ENCODE data around the gene RGS5. TPM values are rescaled to one million over a fixed set of nuclear protein-coding genes. Genes with fewer than 3 reads are reported as not detected.
A peak's percentile ranks its signal among the peaks of the same experiment; 100 is the strongest.
"Not testable (repeated sequence)": the region's sequence is repeated elsewhere in the genome, so short reads cannot be mapped to it uniquely, and the experiment has no call there.

The RGS5 gene
- total and polyA plus RNA-seq, 2 donors (not counting 3 experiments of a cell fraction or from before 2014, with no cell fraction given), result 287 to 770 TPM

- no peak overlapping the region for H3K9ac ChIP-seq (replicated peaks; ENCODE audit: extremely low read depth, insufficient read depth, low read length)
Observed at GRCh38 chr1:163231385-163231784, 28.7 kb upstream of the RGS5 start.

DNA sequence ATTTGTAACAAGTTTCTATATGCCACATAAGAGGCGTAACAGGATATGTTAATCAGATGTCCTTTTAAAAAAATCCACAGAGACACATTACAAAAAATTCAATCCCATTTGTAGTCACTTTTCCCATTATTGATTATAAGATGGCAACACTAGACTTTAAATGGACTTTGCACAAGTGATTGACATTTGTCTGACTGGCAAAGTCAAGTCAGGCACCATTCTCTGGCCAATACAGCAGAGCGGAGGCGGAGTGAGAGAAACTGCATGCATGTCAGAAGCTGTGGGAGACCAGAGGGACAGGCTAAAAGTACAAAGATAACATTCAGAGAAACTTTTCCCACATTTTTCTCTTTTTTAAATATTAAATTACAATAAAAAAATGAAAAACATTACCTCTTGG, 28.1 kb upstream of the RGS5 start:
- H3K79me2 ChIP-seq (ENCODE audit: control insufficient read depth, insufficient read depth, low read length), result no peaks in the 10 kb centered on the region
- H2AFZ ChIP-seq (ENCODE audit: low read depth, low read length), result no peak overlapping the region
- BruUV-seq (replicated peaks), result no TSS peak
- H3K27ac ChIP-seq (ENCODE audit: insufficient read depth, low read depth, low read length), result no peak overlapping the region
- CTCF ChIA-PET, result interaction anchor here (1.0 kb wide), 1 partner anchor 13 kb away, joined by 3 read pairs; no protein-coding TSS in a partner anchor
- no peaks in the 10 kb centered on the region for H3K27me3 ChIP-seq (ENCODE audit: control insufficient read depth in 2 of 2, insufficient read depth in 2 of 2, low read length in 2 of 2)
- H3K36me3 ChIP-seq (ENCODE audit: control insufficient read depth in 2 of 2, extremely low read depth in 1 of 2, insufficient read depth in 2 of 2, low read length in 2 of 2), result no peaks in the 10 kb centered on the region
- dilution Hi-C loops (cut with MboI; ENCODE audit: extremely low pct_ligation_motif_present, low sequenced_read_pairs) (no loop called here), intact Hi-C loops (cut with micrococcal nuclease) (no loop called here)
- H4K20me1 ChIP-seq (replicated peaks; ENCODE audit: control insufficient read depth, extremely low read depth, insufficient read depth, low read length), result no peaks in the 10 kb centered on the region
- H3K9me1 ChIP-seq (replicated peaks; ENCODE audit: control insufficient read depth, extremely low read depth, insufficient read depth, low read length), result no peaks in the 10 kb centered on the region
- H3K4me1 ChIP-seq (ENCODE audit: control insufficient read depth, extremely low read depth, insufficient read depth, low read length), result peaks cover 2% of the 10 kb centered on the region
- H3K9ac ChIP-seq (replicated peaks; ENCODE audit: extremely low read depth, insufficient read depth, low read length), result no peak overlapping the region
- DNase-seq (ENCODE audit: low read depth, low spot score), result no peak
- POLR2A ChIA-PET, result no interaction called here
- FAIRE-seq, result no peak
- TF ChIP-seq JUN (IDR thresholded peaks at IDR 0.05; ENCODE audit: borderline replicate concordance, insufficient read depth, insufficient read length, low read depth), result no peak
- TF ChIP-seq FOS (IDR thresholded peaks at IDR 0.05; ENCODE audit: borderline replicate concordance, insufficient read depth, low read length), result no peak
- TF ChIP-seq, protein P1, sequence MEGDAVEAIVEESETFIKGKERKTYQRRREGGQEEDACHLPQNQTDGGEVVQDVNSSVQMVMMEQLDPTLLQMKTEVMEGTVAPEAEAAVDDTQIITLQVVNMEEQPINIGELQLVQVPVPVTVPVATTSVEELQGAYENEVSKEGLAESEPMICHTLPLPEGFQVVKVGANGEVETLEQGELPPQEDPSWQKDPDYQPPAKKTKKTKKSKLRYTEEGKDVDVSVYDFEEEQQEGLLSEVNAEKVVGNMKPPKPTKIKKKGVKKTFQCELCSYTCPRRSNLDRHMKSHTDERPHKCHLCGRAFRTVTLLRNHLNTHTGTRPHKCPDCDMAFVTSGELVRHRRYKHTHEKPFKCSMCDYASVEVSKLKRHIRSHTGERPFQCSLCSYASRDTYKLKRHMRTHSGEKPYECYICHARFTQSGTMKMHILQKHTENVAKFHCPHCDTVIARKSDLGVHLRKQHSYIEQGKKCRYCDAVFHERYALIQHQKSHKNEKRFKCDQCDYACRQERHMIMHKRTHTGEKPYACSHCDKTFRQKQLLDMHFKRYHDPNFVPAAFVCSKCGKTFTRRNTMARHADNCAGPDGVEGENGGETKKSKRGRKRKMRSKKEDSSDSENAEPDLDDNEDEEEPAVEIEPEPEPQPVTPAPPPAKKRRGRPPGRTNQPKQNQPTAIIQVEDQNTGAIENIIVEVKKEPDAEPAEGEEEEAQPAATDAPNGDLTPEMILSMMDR (IDR thresholded peaks at IDR 0.05; ENCODE audit: extremely low read depth in 1 of 2, insufficient read depth in 1 of 2, low read depth in 1 of 2, low read length in 2 of 2), result no peak
- H3K9me3 ChIP-seq (replicated peaks; ENCODE audit: control insufficient read depth, insufficient read depth, low read length), result no peaks in the 10 kb centered on the region
- no peak overlapping the region for H3K4me2 ChIP-seq (ENCODE audit: insufficient read depth, low read length)
- H3K4me3 ChIP-seq (replicated peaks in 1 of 3; ENCODE audit: insufficient read depth in 1 of 3, low read depth in 1 of 3, low read length in 3 of 3), result no peak overlapping the region

More at GRCh38 chr1:163231385-163231784, 28.7 kb upstream of the RGS5 start:
- no peaks in the 10 kb centered on the region for H3K27me3 ChIP-seq (ENCODE audit: control insufficient read depth in 2 of 2, insufficient read depth in 2 of 2, low read length in 2 of 2)
- no peaks in the 10 kb centered on the region for H3K79me2 ChIP-seq (ENCODE audit: control insufficient read depth, insufficient read depth, low read length)
- H3K9me3 ChIP-seq (replicated peaks; ENCODE audit: control insufficient read depth, insufficient read depth, low read length), result no peaks in the 10 kb centered on the region
- BruUV-seq (replicated peaks), result no TSS peak
- dilution Hi-C loops (cut with MboI; ENCODE audit: extremely low pct_ligation_motif_present, low sequenced_read_pairs) (no loop called here), intact Hi-C loops (cut with micrococcal nuclease) (no loop called here)
- H3K4me1 ChIP-seq (ENCODE audit: control insufficient read depth, extremely low read depth, insufficient read depth, low read length), result peaks cover 2% of the 10 kb centered on the region
- ChIA-PET CTCF (no interaction called here), POLR2A (no interaction called here)
- H4K20me1 ChIP-seq (replicated peaks; ENCODE audit: control insufficient read depth, extremely low read depth, insufficient read depth, low read length), result no peaks in the 10 kb centered on the region
- H3K36me3 ChIP-seq (ENCODE audit: control insufficient read depth in 2 of 2, extremely low read depth in 1 of 2, insufficient read depth in 2 of 2, low read length in 2 of 2), result no peaks in the 10 kb centered on the region
- H3K4me3 ChIP-seq (replicated peaks in 1 of 3; ENCODE audit: insufficient read depth in 1 of 3, low read depth in 1 of 3, low read length in 3 of 3), result no peak overlapping the region
- H2AFZ ChIP-seq (ENCODE audit: low read depth, low read length), result no peak overlapping the region
- FAIRE-seq, result peak; percentile 67
- no peak overlapping the region for H3K27ac ChIP-seq (ENCODE audit: insufficient read depth, low read depth, low read length)
- H3K9me1 ChIP-seq (replicated peaks; ENCODE audit: control insufficient read depth, extremely low read depth, insufficient read depth, low read length), result no peaks in the 10 kb centered on the region
- TF ChIP-seq FOS (IDR thresholded peaks at IDR 0.05; ENCODE audit: borderline replicate concordance, insufficient read depth, low read length) (no peak), POLR2AphosphoS5 (IDR thresholded peaks at IDR 0.05; ENCODE audit: insufficient read depth, low read depth, low read length) (no peak), GATA2 (IDR thresholded peaks at IDR 0.05; ENCODE audit: insufficient read depth, insufficient read length, low read depth, low read length) (no peak), JUN (IDR thresholded peaks at IDR 0.05; ENCODE audit: borderline replicate concordance, insufficient read depth, insufficient read length, low read depth) (peak; percentile 2), EZH2 (IDR thresholded peaks at IDR 0.05; ENCODE audit: borderline replicate concordance, low read depth, low read length, severe bottlenecking) (no peak), MYC (IDR thresholded peaks at IDR 0.05; ENCODE audit: low read depth, low read length) (no peak), POLR2A (IDR thresholded peaks at IDR 0.05; ENCODE audit: low read depth, low read length) (no peak)
- TF ChIP-seq, protein P2, sequence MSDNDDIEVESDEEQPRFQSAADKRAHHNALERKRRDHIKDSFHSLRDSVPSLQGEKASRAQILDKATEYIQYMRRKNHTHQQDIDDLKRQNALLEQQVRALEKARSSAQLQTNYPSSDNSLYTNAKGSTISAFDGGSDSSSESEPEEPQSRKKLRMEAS (IDR thresholded peaks at IDR 0.05; ENCODE audit: insufficient read depth, insufficient read length), result no peak
- DNase-seq (ENCODE audit: low read depth, low spot score), result peak; percentile 15
- no peak overlapping the region for H3K4me2 ChIP-seq (ENCODE audit: insufficient read depth, low read length)

DNA sequence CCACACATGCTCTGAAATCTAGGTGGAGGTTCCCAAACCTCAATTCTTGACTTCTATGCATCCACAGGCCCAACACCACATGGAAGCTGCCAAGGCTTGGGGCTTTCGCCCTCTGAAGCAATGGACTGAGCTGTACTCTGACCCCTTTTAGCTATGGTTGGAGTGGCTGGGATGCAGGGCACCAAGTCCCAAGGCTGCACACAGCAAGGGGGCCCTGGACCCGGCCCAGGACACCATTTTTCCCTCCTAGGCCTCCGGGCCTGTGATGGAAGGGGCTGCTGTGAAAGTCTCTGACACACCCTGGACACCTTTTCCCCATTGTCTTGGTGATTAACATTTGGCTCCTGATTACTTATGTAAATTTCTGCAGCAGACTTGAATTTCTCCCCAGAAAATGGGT, 25.6 kb upstream of the RGS5 start:
- dilution Hi-C loops (cut with MboI; ENCODE audit: extremely low pct_ligation_motif_present, low sequenced_read_pairs); H4K20me1 ChIP-seq (replicated peaks; ENCODE audit: control insufficient read depth, extremely low read depth, insufficient read depth, low read length); H3K27me3 ChIP-seq (ENCODE audit: control insufficient read depth in 2 of 2, insufficient read depth in 2 of 2, low read length in 2 of 2); FAIRE-seq; H3K4me2 ChIP-seq (ENCODE audit: insufficient read depth, low read length); H3K27ac ChIP-seq (ENCODE audit: insufficient read depth, low read depth, low read length); H3K9ac ChIP-seq (replicated peaks; ENCODE audit: extremely low read depth, insufficient read depth, low read length); H3K4me3 ChIP-seq (replicated peaks in 1 of 3; ENCODE audit: insufficient read depth in 1 of 3, low read depth in 1 of 3, low read length in 3 of 3); DNase-seq (ENCODE audit: low read depth, low spot score); H3K36me3 ChIP-seq (ENCODE audit: control insufficient read depth in 2 of 2, extremely low read depth in 1 of 2, insufficient read depth in 2 of 2, low read length in 2 of 2); CTCF ChIA-PET; H3K4me1 ChIP-seq (ENCODE audit: control insufficient read depth, extremely low read depth, insufficient read depth, low read length); POLR2A ChIA-PET; intact Hi-C loops (cut with micrococcal nuclease); H3K9me3 ChIP-seq (replicated peaks; ENCODE audit: control insufficient read depth, insufficient read depth, low read length); H3K9me1 ChIP-seq (replicated peaks; ENCODE audit: control insufficient read depth, extremely low read depth, insufficient read depth, low read length); H3K79me2 ChIP-seq (ENCODE audit: control insufficient read depth, insufficient read depth, low read length); BruUV-seq (replicated peaks); H2AFZ ChIP-seq (ENCODE audit: low read depth, low read length): not testable (repeated sequence)
